ENCODE measurements around the gene FXYD2. TPM values are rescaled to one million over a fixed set of nuclear protein-coding genes. Genes with fewer than 3 reads are reported as not detected.
"Not testable (repeated sequence)": the region's sequence is repeated elsewhere in the genome, so short reads cannot be mapped to it uniquely, and the experiment has no call there.

Gene FXYD2
- 10 to 100 TPM; 28.0 to 31.2 TPM for total RNA-seq

DNA sequence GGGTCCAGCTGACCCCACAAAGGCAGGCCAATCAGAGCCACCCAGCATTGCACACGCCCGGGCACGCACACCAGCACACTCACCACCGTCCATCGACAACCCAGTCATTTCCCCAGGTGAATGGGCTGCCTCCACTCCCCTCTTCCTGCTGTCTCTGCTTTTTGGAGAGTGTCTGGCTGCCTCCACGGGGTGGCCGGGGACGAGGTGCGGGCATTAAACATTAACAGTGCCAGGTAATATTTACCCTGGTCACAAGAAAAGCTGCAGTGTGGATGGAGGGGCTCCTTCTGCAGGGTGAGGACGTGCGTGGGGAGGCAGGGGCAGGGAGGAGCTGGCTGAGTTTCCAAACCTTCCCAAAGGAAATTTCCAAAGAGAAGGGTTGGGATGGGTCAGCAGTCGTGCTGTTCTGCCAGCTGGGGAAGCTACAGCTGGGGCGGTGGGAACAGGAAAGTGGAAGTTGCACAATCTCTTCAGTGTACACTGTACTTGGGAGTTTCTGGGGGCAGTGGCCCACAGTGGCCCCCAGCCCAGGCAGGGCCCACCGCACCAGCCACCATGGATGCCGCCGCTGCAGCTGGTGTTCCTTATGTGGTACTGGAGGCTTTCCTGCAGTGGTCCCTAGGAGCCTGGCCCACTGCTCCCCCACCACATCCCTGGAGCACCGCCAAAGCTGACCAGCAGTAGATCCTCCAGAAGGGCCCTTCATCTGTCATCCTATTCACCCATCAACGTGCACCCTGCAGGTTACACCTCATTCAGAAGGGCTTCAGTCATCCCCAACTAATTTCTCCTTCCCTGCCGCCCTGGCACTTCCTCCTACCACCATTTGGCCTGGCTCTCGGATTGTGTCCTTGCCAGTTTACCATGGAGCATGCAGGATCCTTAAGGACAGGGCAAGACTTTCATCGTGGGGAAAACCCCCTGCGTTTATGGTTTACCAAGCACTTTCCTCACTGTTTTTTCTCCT lies at the start of gene FXYD2:
FXYD2 (minus strand) TSS at position 174 of the 967 bp plus-strand sequence; CDS start at position 108, 66 bp downstream.
- H3K27me3 Mint-ChIP-seq: no peaks in the 10 kb centered on the region
- ATAC-seq (ENCODE audit: low read depth) (no peak), DNase-seq (no peak)
- H3K36me3 Mint-ChIP-seq: no peaks in the 10 kb centered on the region
- H3K4me3 Mint-ChIP-seq: peak within 1 kb of the TSS; percentile 59
- POLR2A ChIA-PET: interaction anchor here (0.7 to 3.6 kb wide), 11 partner anchors 9 to 227 kb away, joined by 3 to 32 read pairs (median 10); partner anchors contain the start of gene IL10RA
- peaks cover 54% of the 10 kb centered on the region for H3K4me1 Mint-ChIP-seq
- H3K27ac Mint-ChIP-seq: peak within 1 kb of the TSS; percentile 88
- H3K9me3 Mint-ChIP-seq: no peaks in the 10 kb centered on the region

- no peak overlapping the region for H3K27ac Mint-ChIP-seq
- peaks cover 35% of the 10 kb centered on the region for H3K27me3 Mint-ChIP-seq
- H3K4me1 Mint-ChIP-seq: peaks cover 39% of the 10 kb centered on the region
- no peak overlapping the region for H3K4me3 Mint-ChIP-seq
- no peak for ATAC-seq (ENCODE audit: low read depth)
- POLR2A ChIA-PET: no interaction called here
- DNase-seq: no peak
- H3K9me3 Mint-ChIP-seq: no peaks in the 10 kb centered on the region
- H3K36me3 Mint-ChIP-seq: no peaks in the 10 kb centered on the region
Measured at GRCh38 chr11:117873828-117874125, 49.2 kb upstream of the FXYD2 start.

DNA sequence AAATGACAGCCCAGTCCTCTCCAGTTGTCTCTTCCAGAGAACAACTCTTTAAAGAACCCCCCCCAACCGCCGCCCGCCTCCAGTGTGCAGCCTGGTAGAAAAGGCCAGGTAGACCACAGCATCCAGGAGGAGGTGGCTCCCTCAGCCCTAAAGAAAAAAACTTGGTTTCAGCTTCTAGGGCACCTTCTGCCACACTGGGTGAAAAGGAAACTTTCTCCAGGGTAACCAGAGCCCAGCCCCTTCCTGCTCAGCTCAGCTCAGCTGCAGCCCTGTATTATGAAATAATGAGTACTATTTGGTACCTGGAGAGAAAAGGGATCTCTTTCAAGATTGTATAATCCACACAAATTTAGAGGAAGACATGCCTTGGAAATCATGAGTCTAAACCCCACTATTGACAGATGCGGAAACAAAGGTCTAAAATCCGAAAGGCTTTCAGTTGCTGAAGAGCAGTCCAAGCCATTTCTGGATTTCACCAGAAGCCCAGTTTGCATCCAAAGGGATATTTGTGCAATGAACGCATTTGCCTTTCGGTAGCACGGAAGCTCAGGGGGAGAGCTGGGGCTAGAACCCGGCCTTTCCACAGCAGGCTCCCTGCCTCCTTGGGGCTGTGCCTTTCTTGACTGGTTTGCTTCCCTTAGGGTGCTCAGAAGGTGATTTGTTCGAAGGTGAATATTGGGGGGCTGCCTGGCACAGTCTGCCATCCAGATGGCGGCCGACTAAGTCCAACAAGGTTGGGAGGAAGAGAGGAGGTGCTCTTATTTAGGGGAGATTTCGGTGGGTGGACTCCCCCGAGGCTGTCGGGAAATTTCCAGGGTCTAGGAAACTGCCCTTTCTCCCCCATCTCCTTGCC lies 48.7 kb upstream of the FXYD2 start:
- H3K4me3 Mint-ChIP-seq: peak overlapping the region; percentile 46
- no peaks in the 10 kb centered on the region for H3K9me3 Mint-ChIP-seq
- DNase-seq (no peak), ATAC-seq (ENCODE audit: low read depth) (peak; percentile 66)
- POLR2A ChIA-PET: no interaction called here
- peak overlapping the region; percentile 31 for H3K27ac Mint-ChIP-seq
- peaks cover 39% of the 10 kb centered on the region for H3K4me1 Mint-ChIP-seq
- H3K27me3 Mint-ChIP-seq: peaks cover 30% of the 10 kb centered on the region
- H3K36me3 Mint-ChIP-seq: no peaks in the 10 kb centered on the region

DNA sequence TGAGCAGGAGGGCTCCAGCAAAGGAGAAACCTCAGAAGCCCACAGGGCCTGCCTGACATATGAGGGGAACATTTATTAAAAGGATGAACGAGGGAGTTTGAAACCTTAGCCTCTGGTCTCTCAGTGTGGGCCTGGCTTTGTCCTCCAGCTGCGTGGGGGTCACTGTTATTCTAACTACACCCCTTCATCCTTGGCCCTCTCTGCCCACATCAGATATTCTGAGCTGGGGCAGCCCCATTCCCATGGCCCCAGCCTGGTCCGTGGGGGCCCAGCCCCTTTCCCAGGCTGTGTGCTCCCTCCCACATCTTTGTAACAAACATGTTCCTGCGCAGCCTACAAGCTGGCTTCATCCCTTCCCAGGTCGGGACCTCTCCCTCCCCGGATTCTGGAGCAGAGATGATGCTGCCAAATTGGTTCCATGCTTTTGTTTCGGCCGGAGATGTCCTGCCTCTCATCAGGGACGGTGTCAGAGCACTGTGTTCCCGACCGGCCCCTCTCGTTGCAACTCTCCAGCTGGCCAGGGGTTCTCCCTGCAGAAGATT lies 47.9 kb upstream of the FXYD2 start:
- Mint-ChIP-seq H3K9me3 (no peaks in the 10 kb centered on the region), H3K27ac (no peak overlapping the region), H3K27me3 (peaks cover 25% of the 10 kb centered on the region), H3K4me3 (no peak overlapping the region), H3K4me1 (peaks cover 39% of the 10 kb centered on the region), H3K36me3 (no peaks in the 10 kb centered on the region)
- ATAC-seq (ENCODE audit: low read depth) (no peak), DNase-seq (no peak)
- POLR2A ChIA-PET: no interaction called here

- Mint-ChIP-seq H3K27ac (no peak overlapping the region), H3K27me3 (peaks cover 23% of the 10 kb centered on the region), H3K36me3 (no peaks in the 10 kb centered on the region), H3K4me3 (no peak overlapping the region), H3K9me3 (no peaks in the 10 kb centered on the region), H3K4me1 (peaks cover 36% of the 10 kb centered on the region)
- POLR2A ChIA-PET: no interaction called here
- ATAC-seq (ENCODE audit: low read depth): no peak
- no peak for DNase-seq
Measured at GRCh38 chr11:117871784-117872183, 47.2 kb upstream of the FXYD2 start.

- Mint-ChIP-seq H3K27me3 (peaks cover 26% of the 10 kb centered on the region), H3K9me3 (no peaks in the 10 kb centered on the region), H3K4me1 (peaks cover 33% of the 10 kb centered on the region), H3K27ac (no peak overlapping the region), H3K4me3 (no peak overlapping the region), H3K36me3 (no peaks in the 10 kb centered on the region)
- DNase-seq (no peak), ATAC-seq (ENCODE audit: low read depth) (no peak)
- POLR2A ChIA-PET: no interaction called here
Measured at GRCh38 chr11:117871160-117871559, 46.6 kb upstream of the FXYD2 start.

DNA sequence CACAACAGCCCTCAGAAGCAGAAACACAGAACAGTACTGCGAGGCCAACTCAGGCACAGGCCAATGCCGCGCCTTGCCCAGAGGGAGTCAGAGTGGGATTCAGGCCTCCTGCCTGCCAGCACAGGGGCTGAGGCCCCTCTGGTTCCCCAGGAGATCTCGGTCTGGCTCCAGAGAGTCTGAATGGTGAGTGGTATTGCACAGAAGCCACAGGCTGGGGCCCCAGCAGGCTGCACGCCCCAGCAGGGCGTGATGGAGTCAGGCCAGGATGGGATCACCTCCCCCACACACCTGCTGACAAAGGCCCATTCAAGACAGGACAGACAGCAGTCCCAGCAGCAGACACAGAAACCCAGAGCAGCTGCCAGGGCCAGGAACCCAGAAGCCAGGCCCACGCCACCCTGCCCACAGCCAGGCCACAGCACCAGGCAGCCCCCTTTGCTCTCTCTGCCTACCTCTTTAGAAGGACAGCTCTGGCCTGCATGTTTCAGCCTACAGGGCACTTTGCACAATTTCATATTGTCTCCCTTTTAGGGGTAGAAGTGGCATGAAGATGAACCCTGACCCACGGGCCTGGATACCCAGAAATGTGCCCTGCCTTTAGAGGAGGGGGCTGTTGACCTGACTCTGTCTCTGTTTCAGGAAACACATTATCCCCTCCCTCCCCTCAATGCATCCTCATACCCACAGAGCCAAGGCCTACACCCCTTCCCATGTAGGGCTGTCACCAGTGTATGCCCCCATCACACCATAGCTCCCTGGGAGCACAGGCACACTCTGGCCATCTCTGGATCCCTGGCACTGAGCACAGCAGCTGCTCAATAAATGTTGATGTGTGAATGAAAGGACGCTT lies 45.8 kb upstream of the FXYD2 start:
- Mint-ChIP-seq H3K4me3 (no peak overlapping the region), H3K4me1 (peaks cover 26% of the 10 kb centered on the region), H3K27ac (no peak overlapping the region), H3K27me3 (peaks cover 23% of the 10 kb centered on the region), H3K9me3 (no peaks in the 10 kb centered on the region), H3K36me3 (no peaks in the 10 kb centered on the region)
- ATAC-seq (ENCODE audit: low read depth) (no peak), DNase-seq (no peak)
- POLR2A ChIA-PET: no interaction called here

GRCh38 chr11:117869604-117870003 lies 45.1 kb upstream of the FXYD2 start:
- no peaks in the 10 kb centered on the region for H3K36me3 Mint-ChIP-seq
- POLR2A ChIA-PET: no interaction called here
- peaks cover 20% of the 10 kb centered on the region for H3K27me3 Mint-ChIP-seq
- H3K9me3 Mint-ChIP-seq: no peaks in the 10 kb centered on the region
- H3K4me1 Mint-ChIP-seq: peaks cover 20% of the 10 kb centered on the region
- DNase-seq (no peak), ATAC-seq (ENCODE audit: low read depth) (no peak)
- no peak overlapping the region for H3K27ac Mint-ChIP-seq
- no peak overlapping the region for H3K4me3 Mint-ChIP-seq

DNA sequence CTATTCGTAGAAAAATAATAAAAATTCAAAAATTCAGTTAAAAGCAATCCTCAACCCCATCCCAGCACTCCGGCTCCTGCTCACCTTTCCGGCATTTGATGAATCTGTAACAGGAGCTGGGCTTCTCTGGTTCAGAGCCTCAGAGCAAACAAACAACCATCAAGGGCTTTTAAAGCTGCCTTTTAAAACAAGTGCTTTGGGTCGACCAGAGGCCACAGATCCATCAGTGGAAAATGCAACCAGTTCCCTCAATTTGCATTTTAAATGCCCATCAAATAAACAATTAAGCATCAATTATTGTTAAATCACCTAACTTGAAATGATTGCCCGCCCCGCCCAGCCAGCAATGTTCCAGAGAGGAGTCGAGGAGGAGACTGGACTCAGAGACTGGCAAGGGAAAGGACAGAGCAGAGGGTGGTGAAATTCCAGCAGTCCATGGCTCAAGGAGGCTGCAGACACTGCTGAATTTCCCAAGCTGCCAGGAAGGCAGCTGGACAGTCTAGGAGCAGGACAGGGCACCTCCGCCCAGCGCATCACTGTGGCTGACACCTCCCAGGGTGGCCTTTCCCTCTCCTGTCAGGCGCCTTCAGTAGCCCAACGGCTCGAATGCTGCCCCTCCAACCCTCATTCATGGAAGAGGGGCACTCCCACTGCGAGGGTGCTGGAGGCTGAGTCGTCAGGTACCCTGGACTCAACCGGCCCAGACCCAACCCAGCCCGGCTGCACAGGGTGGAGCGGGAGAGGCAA lies 44.4 kb upstream of the FXYD2 start:
- peaks cover 23% of the 10 kb centered on the region for H3K27me3 Mint-ChIP-seq
- no peaks in the 10 kb centered on the region for H3K9me3 Mint-ChIP-seq
- peaks cover 16% of the 10 kb centered on the region for H3K4me1 Mint-ChIP-seq
- no peaks in the 10 kb centered on the region for H3K36me3 Mint-ChIP-seq
- POLR2A ChIA-PET: no interaction called here
- H3K4me3 Mint-ChIP-seq: no peak overlapping the region
- ATAC-seq (ENCODE audit: low read depth) (no peak), DNase-seq (no peak)
- no peak overlapping the region for H3K27ac Mint-ChIP-seq

GRCh38 chr11:117868088-117868487 lies 43.5 kb upstream of the FXYD2 start:
- Mint-ChIP-seq H3K4me1 (peaks cover 10% of the 10 kb centered on the region), H3K27me3 (peaks cover 28% of the 10 kb centered on the region), H3K4me3 (no peak overlapping the region), H3K9me3 (no peaks in the 10 kb centered on the region), H3K27ac (no peak overlapping the region), H3K36me3 (no peaks in the 10 kb centered on the region)
- no peak for DNase-seq
- no peak for ATAC-seq (ENCODE audit: low read depth)
- POLR2A ChIA-PET: no interaction called here

GRCh38 chr11:117866526-117866925 lies 42.0 kb upstream of the FXYD2 start:
- peaks cover 31% of the 10 kb centered on the region for H3K27me3 Mint-ChIP-seq
- no peak for DNase-seq
- H3K27ac Mint-ChIP-seq: no peak overlapping the region

DNA sequence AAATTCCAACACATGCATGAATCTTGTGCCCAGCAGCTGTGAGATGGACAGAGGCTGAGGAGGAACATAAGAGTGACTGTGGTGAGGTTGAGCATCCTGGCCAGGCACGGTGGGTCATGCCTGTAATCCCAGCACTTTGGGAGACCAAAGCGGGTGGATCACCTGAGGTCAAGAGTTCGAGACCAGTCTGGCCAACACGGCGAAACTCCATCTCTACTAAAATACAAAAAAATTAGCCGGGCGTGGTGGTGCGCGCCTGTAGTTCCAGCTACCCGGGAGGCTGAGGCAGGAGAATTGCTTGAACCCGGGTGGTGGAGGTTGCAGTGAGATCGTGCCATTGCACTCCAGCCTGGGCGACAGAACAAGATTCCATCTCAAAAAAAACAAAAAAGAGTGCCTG lies 41.0 kb upstream of the FXYD2 start:
- H3K9me3 Mint-ChIP-seq; H3K36me3 Mint-ChIP-seq; DNase-seq; H3K27ac Mint-ChIP-seq; ATAC-seq (ENCODE audit: low read depth); H3K4me3 Mint-ChIP-seq; POLR2A ChIA-PET: not testable (repeated sequence)
- Mint-ChIP-seq H3K4me1 (peaks cover 17% of the 10 kb centered on the region), H3K27me3 (peaks cover 31% of the 10 kb centered on the region)

More at GRCh38 chr11:117866526-117866925, 42.0 kb upstream of the FXYD2 start:
- no peak for ATAC-seq (ENCODE audit: low read depth)
- H3K4me1 Mint-ChIP-seq: peaks cover 13% of the 10 kb centered on the region
- H3K36me3 Mint-ChIP-seq: no peaks in the 10 kb centered on the region
- H3K9me3 Mint-ChIP-seq: no peaks in the 10 kb centered on the region
- H3K4me3 Mint-ChIP-seq: no peak overlapping the region
- POLR2A ChIA-PET: no interaction called here
